Measurements from ENCODE around the gene UBXN6. TPM values are rescaled to one million over a fixed set of nuclear protein-coding genes. Genes with fewer than 3 reads are reported as not detected.
A peak's percentile ranks its signal among the peaks of the same experiment; 100 is the strongest.

Gene UBXN6
- total RNA-seq, 6 donors from 2014 or later = 48.1 to 186 (median 111) TPM

DNA sequence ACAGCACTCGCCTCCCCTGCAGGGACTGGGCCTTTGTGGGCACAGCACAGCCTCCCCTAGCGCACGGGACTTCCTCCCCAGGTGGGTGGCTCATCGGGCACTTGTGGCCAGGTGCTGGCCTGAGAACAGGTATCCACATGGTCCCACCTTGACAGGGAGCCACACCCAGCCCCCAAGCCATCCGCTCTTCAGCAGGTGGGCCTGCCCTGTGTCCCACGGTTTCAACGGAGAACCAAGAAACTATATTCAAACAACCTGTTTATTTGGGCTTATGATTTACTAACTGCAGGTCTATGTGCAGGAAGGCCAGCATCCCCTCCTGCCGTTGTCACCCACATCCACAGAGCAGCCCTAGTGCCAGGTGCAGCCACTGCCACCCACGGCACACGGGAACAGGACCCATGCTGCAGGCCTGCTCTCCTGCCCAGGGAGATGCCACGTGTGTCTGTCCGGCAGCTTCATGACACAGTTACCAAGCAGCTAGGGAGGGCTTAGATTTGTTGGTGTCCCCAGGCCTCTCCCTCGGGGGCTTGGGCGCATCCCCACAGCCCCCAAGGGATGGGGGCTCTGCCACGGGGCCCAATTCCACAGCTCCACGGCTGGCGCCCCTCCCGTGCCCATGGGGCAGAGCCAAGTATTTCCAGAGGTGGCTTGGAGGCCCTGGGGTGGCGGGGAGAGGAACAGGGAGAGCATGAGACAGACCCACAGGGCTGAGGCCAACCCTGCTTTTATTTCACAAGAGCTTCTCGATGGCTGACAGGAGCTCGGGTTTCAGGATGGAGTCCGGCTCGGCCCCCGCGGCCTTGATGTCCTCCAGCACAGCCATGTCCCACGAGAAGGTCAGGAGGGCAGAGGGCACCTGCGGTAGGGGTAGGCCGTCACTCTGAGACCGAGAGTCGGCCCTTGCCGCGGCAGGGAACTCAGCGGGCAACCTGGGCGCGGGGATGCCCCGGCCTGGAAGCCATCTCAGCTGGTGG lies 12.5 kb downstream of the UBXN6 start:
- Histone ChIP-seq H3K4me1 (no peaks in the 10 kb centered on the region), H3K27ac (no peak overlapping the region), H3K9me3 (no peaks in the 10 kb centered on the region), H3K4me3 (no peak overlapping the region), H3K36me3 (peaks cover 29 to 61% (median 58%) of the 10 kb centered on the region in 4 donors), H3K27me3 (no peaks in the 10 kb centered on the region)
- WGBS, 2 donors = 84 to 100% methylated on average over 1 to 36 of the region's 36 CpGs
- no peak for TF ChIP-seq POLR2A (IDR thresholded peaks at IDR 0.05)
- TF ChIP-seq POLR2AphosphoS5 (IDR thresholded peaks at IDR 0.05) = no peak
- TF ChIP-seq, protein P1, sequence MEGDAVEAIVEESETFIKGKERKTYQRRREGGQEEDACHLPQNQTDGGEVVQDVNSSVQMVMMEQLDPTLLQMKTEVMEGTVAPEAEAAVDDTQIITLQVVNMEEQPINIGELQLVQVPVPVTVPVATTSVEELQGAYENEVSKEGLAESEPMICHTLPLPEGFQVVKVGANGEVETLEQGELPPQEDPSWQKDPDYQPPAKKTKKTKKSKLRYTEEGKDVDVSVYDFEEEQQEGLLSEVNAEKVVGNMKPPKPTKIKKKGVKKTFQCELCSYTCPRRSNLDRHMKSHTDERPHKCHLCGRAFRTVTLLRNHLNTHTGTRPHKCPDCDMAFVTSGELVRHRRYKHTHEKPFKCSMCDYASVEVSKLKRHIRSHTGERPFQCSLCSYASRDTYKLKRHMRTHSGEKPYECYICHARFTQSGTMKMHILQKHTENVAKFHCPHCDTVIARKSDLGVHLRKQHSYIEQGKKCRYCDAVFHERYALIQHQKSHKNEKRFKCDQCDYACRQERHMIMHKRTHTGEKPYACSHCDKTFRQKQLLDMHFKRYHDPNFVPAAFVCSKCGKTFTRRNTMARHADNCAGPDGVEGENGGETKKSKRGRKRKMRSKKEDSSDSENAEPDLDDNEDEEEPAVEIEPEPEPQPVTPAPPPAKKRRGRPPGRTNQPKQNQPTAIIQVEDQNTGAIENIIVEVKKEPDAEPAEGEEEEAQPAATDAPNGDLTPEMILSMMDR (IDR thresholded peaks at IDR 0.05) = no peak
- no peak for TF ChIP-seq EP300 (IDR thresholded peaks at IDR 0.05)
- no peak for ATAC-seq (ENCODE audit: low FRiP score in 2 of 2)
- DNase-seq = peak in 1 of 2 donors; percentile 81

DNA sequence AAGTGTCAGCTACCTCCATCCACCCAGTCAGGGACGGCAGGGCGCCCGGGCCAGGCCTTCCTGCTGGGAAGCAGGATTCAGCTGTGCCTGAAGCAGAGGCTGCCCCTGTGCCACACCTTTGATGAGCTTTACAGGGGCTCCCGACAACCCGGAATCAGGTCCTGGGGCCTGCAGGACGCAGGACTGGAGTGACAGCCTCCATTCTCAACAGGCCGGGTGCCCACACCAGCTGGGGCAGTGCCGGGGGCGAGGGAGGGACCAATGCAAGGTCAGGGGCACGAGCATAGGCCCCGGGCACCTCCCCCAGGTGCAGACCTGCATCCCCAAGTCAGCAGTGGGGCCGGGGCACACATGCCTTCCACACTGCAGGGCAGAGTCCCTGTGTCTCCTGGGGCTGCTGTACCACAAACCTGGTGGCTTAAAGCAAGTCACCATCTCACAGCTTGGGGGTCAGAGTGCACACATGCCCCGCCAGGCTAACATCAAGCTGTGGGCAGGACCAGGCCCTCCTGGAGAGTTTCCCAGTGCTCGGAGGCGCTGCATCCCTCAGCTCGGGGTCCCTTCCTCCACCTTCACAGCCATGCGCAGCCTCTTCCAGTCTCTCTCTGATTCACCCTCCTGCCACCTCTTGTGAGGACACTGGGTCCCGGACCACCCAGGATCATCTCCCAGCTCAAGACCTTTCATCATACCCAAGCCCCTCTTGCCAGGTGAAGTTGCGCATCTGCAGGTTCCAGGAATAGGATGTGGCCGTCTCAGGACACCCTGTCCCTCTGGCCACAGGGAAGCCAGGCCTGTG lies 13.4 kb downstream of the UBXN6 start:
- TF ChIP-seq, protein P1 (IDR thresholded peaks at IDR 0.05) = no peak
- TF ChIP-seq POLR2AphosphoS5 (IDR thresholded peaks at IDR 0.05) = no peak
- TF ChIP-seq POLR2A (IDR thresholded peaks at IDR 0.05) = no peak
- no peak for TF ChIP-seq EP300 (IDR thresholded peaks at IDR 0.05)
- Histone ChIP-seq H3K9me3 (no peaks in the 10 kb centered on the region), H3K27me3 (no peaks in the 10 kb centered on the region), H3K36me3 (peaks cover 25 to 52% (median 49%) of the 10 kb centered on the region in 4 donors), H3K4me3 (no peak overlapping the region), H3K27ac (no peak overlapping the region), H3K4me1 (no peaks in the 10 kb centered on the region)
- 86% methylated on average over 9 to 16 of the region's 20 CpGs for WGBS, 2 donors
- DNase-seq (peak in 1 of 2 donors; percentile 74), ATAC-seq (ENCODE audit: low FRiP score in 2 of 2) (no peak)

DNA sequence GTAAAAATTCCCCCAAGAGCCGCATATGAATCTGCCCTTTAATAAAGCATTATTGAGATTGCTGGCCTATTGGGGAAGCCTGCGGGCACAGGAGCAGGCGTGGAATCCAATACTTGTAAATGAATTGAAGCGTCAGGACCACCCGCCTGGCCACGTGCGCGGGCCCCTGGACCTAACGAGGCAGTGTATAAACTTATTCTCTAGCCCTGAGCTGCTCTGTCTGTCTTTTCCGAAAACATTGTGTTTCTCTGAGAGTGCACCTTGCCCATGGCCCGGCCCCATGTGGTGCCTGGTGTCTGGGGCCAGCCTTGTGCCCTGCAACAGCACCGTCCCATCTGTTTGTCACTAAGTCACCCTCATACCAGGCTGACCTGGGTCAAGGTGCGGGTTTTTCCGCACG lies 14.4 kb downstream of the UBXN6 start:
- Histone ChIP-seq H3K36me3 (peaks cover 23 to 43% (median 39%) of the 10 kb centered on the region in 4 donors), H3K9me3 (no peaks in the 10 kb centered on the region), H3K27me3 (no peaks in the 10 kb centered on the region), H3K27ac (no peak overlapping the region), H3K4me3 (no peak overlapping the region), H3K4me1 (no peaks in the 10 kb centered on the region)
- 90 to 94% methylated on average over 11 to 15 of the region's 15 CpGs for WGBS, 2 donors
- TF ChIP-seq POLR2A (IDR thresholded peaks at IDR 0.05) (no peak), EP300 (IDR thresholded peaks at IDR 0.05) (no peak), POLR2AphosphoS5 (IDR thresholded peaks at IDR 0.05) (no peak)
- TF ChIP-seq, protein P1 (IDR thresholded peaks at IDR 0.05) = no peak
- peak in 1 of 2 donors; percentile 69 for DNase-seq
- ATAC-seq (ENCODE audit: low FRiP score in 2 of 2) = no peak

DNA sequence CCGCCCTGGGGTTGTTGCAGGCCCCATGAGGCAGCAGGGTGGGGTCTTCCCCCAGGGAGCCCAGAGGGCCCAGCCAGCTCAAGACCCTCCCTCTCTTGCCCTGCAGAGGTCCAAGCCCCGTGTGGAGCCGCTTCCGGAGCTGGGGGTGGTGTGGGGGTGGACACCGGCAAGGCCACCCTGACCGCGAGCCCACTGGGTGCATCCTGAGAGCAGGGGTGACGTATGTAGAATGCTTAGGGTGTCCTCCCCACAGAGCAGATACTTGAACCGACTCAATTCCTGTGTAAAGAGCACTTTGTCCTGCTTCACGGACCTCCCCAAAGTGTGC lies 14.8 kb downstream of the UBXN6 start:
- TF ChIP-seq POLR2AphosphoS5 (IDR thresholded peaks at IDR 0.05) (no peak), EP300 (IDR thresholded peaks at IDR 0.05) (no peak), POLR2A (IDR thresholded peaks at IDR 0.05) (no peak)
- TF ChIP-seq, protein P1 (IDR thresholded peaks at IDR 0.05) = no peak
- Histone ChIP-seq H3K36me3 (peaks cover 20 to 39% (median 35%) of the 10 kb centered on the region in 4 donors), H3K4me1 (no peaks in the 10 kb centered on the region), H3K27ac (no peak overlapping the region), H3K27me3 (no peaks in the 10 kb centered on the region), H3K4me3 (no peak overlapping the region), H3K9me3 (no peaks in the 10 kb centered on the region)
- DNase-seq (no peak), ATAC-seq (ENCODE audit: low FRiP score in 2 of 2) (no peak)
- WGBS, 2 donors = 76 to 85% methylated on average over 4 to 9 of the region's 10 CpGs
